ENCODE results near the gene CD2AP.
"Not testable (repeated sequence)": the region's sequence is repeated elsewhere in the genome, so short reads cannot be mapped to it uniquely, and the experiment has no call there.

CD2AP gene

GRCh38 chr6:47464052-47464451, 13.5 kb upstream of the CD2AP start:
- DNase-seq, result no peak

GRCh38 chr6:47465117-47465516, 12.5 kb upstream of the CD2AP start:
- DNase-seq, result no peak

- DNase-seq, result no peak
Observed at GRCh38 chr6:47471911-47472310, 5.7 kb upstream of the CD2AP start.

- no peak for DNase-seq
Observed at GRCh38 chr6:47473791-47474346, 3.7 kb upstream of the CD2AP start.

- DNase-seq, result no peak
Observed at GRCh38 chr6:47475319-47475816, 2.2 kb upstream of the CD2AP start.

GRCh38 chr6:47476781-47477496, 650 bp upstream of the CD2AP start:
- DNase-seq, result no peak

GRCh38 chr6:47478233-47479139, 897 bp downstream of the CD2AP start:
- DNase-seq, result peak in 1 of 2 donors; percentile 22

GRCh38 chr6:47479140-47479508, 1.5 kb downstream of the CD2AP start:
- DNase-seq, result no peak

- no peak for DNase-seq
Observed at GRCh38 chr6:47479874-47480273, 2.3 kb downstream of the CD2AP start.

- DNase-seq, result not testable (repeated sequence)
Observed at GRCh38 chr6:47481213-47481612, 3.6 kb downstream of the CD2AP start.

GRCh38 chr6:47481806-47482205, 4.2 kb downstream of the CD2AP start:
- DNase-seq, result no peak

- DNase-seq, result no peak
Observed at GRCh38 chr6:47483516-47483852, 5.9 kb downstream of the CD2AP start.

- no peak for DNase-seq
Observed at GRCh38 chr6:47483853-47484546, 6.4 kb downstream of the CD2AP start.

GRCh38 chr6:47484616-47485015, 7.0 kb downstream of the CD2AP start:
- no peak for DNase-seq

- no peak for DNase-seq
Observed at GRCh38 chr6:47485083-47485482, 7.5 kb downstream of the CD2AP start.

GRCh38 chr6:47485491-47486135, 8.0 kb downstream of the CD2AP start:
- no peak for DNase-seq

- DNase-seq, result no peak
Observed at GRCh38 chr6:47489995-47490394, 12.4 kb downstream of the CD2AP start.

- no peak for DNase-seq
Observed at GRCh38 chr6:47490676-47491075, 13.1 kb downstream of the CD2AP start.

- DNase-seq, result no peak
Observed at GRCh38 chr6:47492355-47492754, 14.8 kb downstream of the CD2AP start.

GRCh38 chr6:47495207-47495606, 17.6 kb downstream of the CD2AP start:
- DNase-seq, result no peak

GRCh38 chr6:47495954-47496545, 18.5 kb downstream of the CD2AP start:
- DNase-seq, result no peak

- no peak for DNase-seq
Observed at GRCh38 chr6:47496935-47497579, 19.5 kb downstream of the CD2AP start.

Measured in inflammatory macrophage treated with lipopolysaccharide for 1 hour (primary cell).